Measurements from ENCODE around the gene GLUL.

GLUL gene

GRCh38 chr1:182348961-182349747 is 42.4 kb downstream of the GLUL start:
- Histone ChIP-seq H4K20me1 (ENCODE audit: insufficient read depth, low read length) (no peaks in the 10 kb centered on the region), H3K9ac (ENCODE audit: low read length) (no peak overlapping the region), H3K4me3 (ENCODE audit: low read length) (no peak overlapping the region), H3K27me3 (ENCODE audit: low read depth, low read length) (peaks cover 6% of the 10 kb centered on the region; the same call in 1 of the 2 replicates), H3K4me2 (ENCODE audit: low read length) (no peak overlapping the region), H3K79me2 (ENCODE audit: low read length) (no peaks in the 10 kb centered on the region), H3K9me3 (ENCODE audit: insufficient read depth, low read length) (no peaks in the 10 kb centered on the region), H2AFZ (ENCODE audit: low read depth, low read length) (no peak overlapping the region), H3K27ac (ENCODE audit: low read length) (no peak overlapping the region), H3K36me3 (replicated peaks; ENCODE audit: low read depth, low read length) (no peaks in the 10 kb centered on the region), H3K4me1 (ENCODE audit: low read length) (no peaks in the 10 kb centered on the region)
- TF ChIP-seq EZH2phosphoT487 (IDR thresholded peaks at IDR 0.05; ENCODE audit: low read depth), result no peak
- TF ChIP-seq CTCF (IDR thresholded peaks at IDR 0.05; ENCODE audit: low read depth, low read length), result no peak

- Histone ChIP-seq H3K27ac (ENCODE audit: low read length) (no peak overlapping the region), H2AFZ (ENCODE audit: low read depth, low read length) (no peak overlapping the region), H3K9me3 (ENCODE audit: insufficient read depth, low read length) (no peaks in the 10 kb centered on the region), H3K79me2 (ENCODE audit: low read length) (no peaks in the 10 kb centered on the region), H3K4me2 (ENCODE audit: low read length) (no peak overlapping the region), H3K27me3 (ENCODE audit: low read depth, low read length) (peaks cover 6% of the 10 kb centered on the region; the same call in 1 of the 2 replicates), H3K4me3 (ENCODE audit: low read length) (no peak overlapping the region), H3K36me3 (replicated peaks; ENCODE audit: low read depth, low read length) (no peaks in the 10 kb centered on the region), H4K20me1 (ENCODE audit: insufficient read depth, low read length) (no peaks in the 10 kb centered on the region), H3K4me1 (ENCODE audit: low read length) (no peaks in the 10 kb centered on the region), H3K9ac (ENCODE audit: low read length) (no peak overlapping the region)
- TF ChIP-seq EZH2phosphoT487 (IDR thresholded peaks at IDR 0.05; ENCODE audit: low read depth) (no peak), CTCF (IDR thresholded peaks at IDR 0.05; ENCODE audit: low read depth, low read length) (no peak)
Measured at GRCh38 chr1:182347019-182347418, 44.6 kb downstream of the GLUL start.

GRCh38 chr1:182340233-182341058 is 51.1 kb downstream of the GLUL start:
- TF ChIP-seq CTCF (IDR thresholded peaks at IDR 0.05; ENCODE audit: low read depth, low read length), result no peak
- no peak for TF ChIP-seq EZH2phosphoT487 (IDR thresholded peaks at IDR 0.05; ENCODE audit: low read depth)
- Histone ChIP-seq H3K4me3 (ENCODE audit: low read length) (no peak overlapping the region), H3K9ac (ENCODE audit: low read length) (no peak overlapping the region), H3K4me1 (ENCODE audit: low read length) (no peaks in the 10 kb centered on the region), H3K27me3 (ENCODE audit: low read depth, low read length) (peaks cover 18% of the 10 kb centered on the region), H4K20me1 (ENCODE audit: insufficient read depth, low read length) (no peaks in the 10 kb centered on the region), H3K36me3 (replicated peaks; ENCODE audit: low read depth, low read length) (no peaks in the 10 kb centered on the region), H2AFZ (ENCODE audit: low read depth, low read length) (peak overlapping the region; percentile 51; the same call in 1 of the 2 replicates), H3K9me3 (ENCODE audit: insufficient read depth, low read length) (no peaks in the 10 kb centered on the region), H3K27ac (ENCODE audit: low read length) (no peak overlapping the region), H3K4me2 (ENCODE audit: low read length) (no peak overlapping the region), H3K79me2 (ENCODE audit: low read length) (no peaks in the 10 kb centered on the region)

- Histone ChIP-seq H3K9ac (ENCODE audit: low read length) (no peak overlapping the region), H3K4me2 (ENCODE audit: low read length) (no peak overlapping the region), H3K27me3 (ENCODE audit: low read depth, low read length) (peaks cover 26% of the 10 kb centered on the region), H3K79me2 (ENCODE audit: low read length) (no peaks in the 10 kb centered on the region), H4K20me1 (ENCODE audit: insufficient read depth, low read length) (no peaks in the 10 kb centered on the region), H3K9me3 (ENCODE audit: insufficient read depth, low read length) (no peaks in the 10 kb centered on the region), H3K4me3 (ENCODE audit: low read length) (no peak overlapping the region), H3K36me3 (replicated peaks; ENCODE audit: low read depth, low read length) (no peaks in the 10 kb centered on the region), H2AFZ (ENCODE audit: low read depth, low read length) (no peak overlapping the region), H3K4me1 (ENCODE audit: low read length) (no peaks in the 10 kb centered on the region), H3K27ac (ENCODE audit: low read length) (no peak overlapping the region)
- TF ChIP-seq CTCF (IDR thresholded peaks at IDR 0.05; ENCODE audit: low read depth, low read length), result no peak
- TF ChIP-seq EZH2phosphoT487 (IDR thresholded peaks at IDR 0.05; ENCODE audit: low read depth), result no peak
Measured at GRCh38 chr1:182339684-182340083, 51.9 kb downstream of the GLUL start.
